Stimulated activated CD8-positive, alpha-beta memory T cell treated with anti-CD3 and anti-CD28 coated beads, Interleukin-12 subunit alpha, Interleukin-12 subunit beta, amount 100 ng/mL, for 24 hours (primary cell): ENCODE data around the gene EPB41L2.

Experiments
- DNase-seq: peaks from one replicate; pipeline ENCODE4 v3.0.0-alpha.2; 2020; ENCODE audit errors: extremely low read depth

Gene EPB41L2

DNA sequence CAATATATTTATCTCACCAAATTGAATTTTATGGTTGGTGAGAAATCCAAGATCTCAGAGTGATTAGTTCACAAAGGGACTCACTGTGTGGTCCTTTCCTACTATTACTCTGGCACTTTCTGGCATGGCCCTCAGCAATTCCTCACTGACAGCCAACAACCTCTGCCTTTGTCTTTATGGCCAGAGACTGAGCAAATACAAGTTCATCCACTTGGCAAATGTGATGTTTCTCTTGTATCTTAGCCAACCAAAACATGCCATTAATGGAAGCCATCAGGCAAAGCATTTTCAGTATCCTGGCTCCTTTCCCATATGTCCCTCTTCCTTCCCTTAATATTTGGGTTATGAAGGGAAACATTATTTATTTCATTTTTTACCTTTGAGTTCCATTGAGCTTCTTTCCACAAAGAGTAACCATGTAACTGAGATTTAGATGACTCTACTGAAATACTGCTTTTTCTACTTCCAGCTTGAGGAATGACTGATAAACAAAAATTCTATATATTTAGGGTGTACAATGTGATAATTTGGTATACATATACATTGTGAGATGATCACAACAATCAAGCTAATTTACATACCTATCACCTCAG is 266.6 kb downstream of the EPB41L2 start:
- no peak for DNase-seq

- no peak for DNase-seq
Measured at GRCh38 chr6:130794738-130795137, 268.3 kb downstream of the EPB41L2 start.

DNA sequence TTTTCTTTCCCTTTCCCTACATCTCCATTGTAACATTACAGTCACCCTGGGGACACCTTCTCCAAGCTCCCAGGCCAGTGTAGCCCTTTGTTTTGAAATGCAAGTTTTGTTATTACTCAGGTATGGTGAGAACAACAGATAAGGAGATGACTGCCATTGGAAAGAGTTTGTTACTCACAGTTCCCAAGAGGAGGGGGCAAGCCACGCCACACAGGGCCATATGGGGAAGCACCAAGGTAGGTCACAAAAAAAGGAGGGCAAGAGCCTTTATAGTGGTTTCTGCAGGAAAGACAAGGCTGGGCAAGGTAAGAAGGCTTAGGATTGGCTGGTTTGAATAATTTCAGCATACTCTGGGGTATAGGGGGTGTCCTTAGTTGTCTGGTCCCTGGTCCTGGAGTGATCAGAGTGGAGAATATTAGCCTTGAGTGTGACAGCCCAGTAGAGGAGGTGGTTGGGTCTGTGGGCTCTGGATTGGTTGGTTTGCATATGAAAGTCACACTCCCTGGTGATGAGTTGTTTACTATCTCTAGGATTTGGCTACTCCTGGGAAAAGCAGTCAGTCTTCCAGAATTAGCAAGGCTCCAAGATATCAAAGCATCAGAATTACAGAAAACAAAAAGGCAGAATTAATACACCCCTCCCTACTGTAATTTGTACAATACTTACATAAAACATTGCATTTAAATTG is 268.9 kb downstream of the EPB41L2 start:
- no peak for DNase-seq
